Common myeloid progenitor, CD34-positive (primary cell): Measurements from ENCODE around the gene ANGEL1.

Experiments used
- CTCF ChIA-PET: fragments of 350-600 bp; sonication (Branson Sonifier 250); formaldehyde crosslinking; loops from one replicate; lab custom pipeline; 2021; ENCODE audit warnings: antibody characterized with exemption; lab: Charles Lee
- POLR2A ChIA-PET: fragments of 350-600 bp; sonication (Branson Sonifier 250); formaldehyde crosslinking; loops from one replicate; lab custom pipeline; 2021; ENCODE audit warnings: antibody characterized with exemption; lab: Charles Lee
- DNase-seq, 3 donors: peaks; one replicate each; pipeline versions ENCODE4 v3.0.0 to v3.0.0-alpha.2; 2013
- H3K27ac ChIP-seq, 2 experiments: 1 replicate in 1 of 2; 2 replicates in 1 of 2; pipeline ENCODE4 v1.7.0; 2013; ENCODE audit warnings: inconsistent platforms in 2 of 2, low read length in 2 of 2, mild to moderate bottlenecking in 2 of 2, low read depth in 1 of 2, moderate library complexity in 1 of 2; ENCODE audit not compliant: severe bottlenecking in 2 of 2, insufficient read depth in 1 of 2, poor library complexity in 1 of 2
- H3K27me3 ChIP-seq, 5 experiments: replicated peaks in 2 of 5; 1 replicate in 3 of 5; 2 replicates in 2 of 5; pipeline versions ENCODE4 v1.6.1 to v1.7.0; 2013; ENCODE audit warnings: low read length in 4 of 5, mild to moderate bottlenecking in 2 of 5, moderate library complexity in 2 of 5, inconsistent platforms in 1 of 5; ENCODE audit not compliant: insufficient read depth in 5 of 5, control insufficient read depth in 4 of 5
- H3K36me3 ChIP-seq, 4 experiments: 1 replicate in 2 of 4; 2 replicates in 2 of 4; pipeline versions ENCODE4 v1.6.1 to v1.7.0; 2013; ENCODE audit warnings: low read length in 3 of 4, control low read depth in 1 of 4, mild to moderate bottlenecking in 1 of 4; ENCODE audit not compliant: control insufficient read depth in 4 of 4, insufficient read depth in 4 of 4
- H3K4me1 ChIP-seq, 4 experiments: 1 replicate in 3 of 4; 2 replicates in 1 of 4; pipeline versions ENCODE4 v1.6.1 to v1.7.1; 2013; ENCODE audit warnings: low read length in 3 of 4, mild to moderate bottlenecking in 3 of 4, control low read depth in 1 of 4, inconsistent platforms in 1 of 4, moderate library complexity in 1 of 4; ENCODE audit not compliant: control insufficient read depth in 4 of 4, insufficient read depth in 4 of 4; ENCODE audit errors: control extremely low read depth in 1 of 4
- H3K4me3 ChIP-seq, 7 experiments: 1 replicate in 4 of 7; 2 replicates in 3 of 7; pipeline versions ENCODE4 v1.5.1 to v1.7.0; 2013; ENCODE audit warnings: mild to moderate bottlenecking in 7 of 7, low read length in 6 of 7, moderate library complexity in 6 of 7, inconsistent platforms in 2 of 7, low read depth in 2 of 7, control low read depth in 1 of 7; ENCODE audit not compliant: insufficient read depth in 4 of 7, control insufficient read depth in 1 of 7; ENCODE audit errors: extremely low read depth in 1 of 7
- H3K9me3 ChIP-seq, 5 experiments: 1 replicate in 4 of 5; 2 replicates in 1 of 5; pipeline versions ENCODE4 v1.6.1 to v1.7.1; 2013; ENCODE audit warnings: low read length in 4 of 5, mild to moderate bottlenecking in 2 of 5, inconsistent platforms in 1 of 5, low read depth in 1 of 5, moderate library complexity in 1 of 5; ENCODE audit not compliant: control insufficient read depth in 4 of 5, insufficient read depth in 2 of 5; ENCODE audit errors: control extremely low read depth in 1 of 5
- WGBS: methylation state at CpG from one replicate; pipeline ENCODE4 v1.1.5; 2013; ENCODE audit not compliant: insufficient coverage; 5-methylcytosine and 5-hydroxymethylcytosine counted together

Gene ANGEL1

DNA sequence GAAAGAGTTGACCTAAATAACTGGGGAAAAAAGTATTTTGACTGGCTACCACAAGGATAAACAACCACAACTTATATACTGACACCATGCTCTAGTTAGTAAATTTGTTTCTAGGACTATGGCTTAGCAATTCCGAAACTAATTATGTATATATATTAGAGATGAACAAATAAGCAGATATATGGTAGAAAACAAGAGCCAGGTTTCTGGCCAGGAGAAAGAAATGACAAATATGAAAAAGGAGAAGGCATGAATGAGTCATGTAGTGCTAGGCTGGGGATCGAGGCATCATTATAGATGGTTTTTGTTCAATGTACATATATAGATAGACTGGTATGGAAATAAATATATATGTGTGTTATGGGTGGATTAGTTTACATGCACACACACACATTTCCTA is 8.0 kb upstream of the ANGEL1 start:
- no peak for DNase-seq
- Histone ChIP-seq H3K36me3 (no peaks in the 10 kb centered on the region), H3K9me3 (no peaks in the 10 kb centered on the region), H3K27ac (no peak overlapping the region), H3K4me3 (no peak overlapping the region), H3K4me1 (no peaks in the 10 kb centered on the region), H3K27me3 (peaks cover 0 to 4% (median 0%) of the 10 kb centered on the region in 5 experiments)
- ChIA-PET CTCF (interaction anchor here (1.1 to 1.2 kb wide), 2 partner anchors 9 to 14 kb away, joined by 3 read pairs; no protein-coding TSS in a partner anchor), POLR2A (no interaction called here)
- no CpG with 5 or more reads among the region's 2 CpGs for WGBS

DNA sequence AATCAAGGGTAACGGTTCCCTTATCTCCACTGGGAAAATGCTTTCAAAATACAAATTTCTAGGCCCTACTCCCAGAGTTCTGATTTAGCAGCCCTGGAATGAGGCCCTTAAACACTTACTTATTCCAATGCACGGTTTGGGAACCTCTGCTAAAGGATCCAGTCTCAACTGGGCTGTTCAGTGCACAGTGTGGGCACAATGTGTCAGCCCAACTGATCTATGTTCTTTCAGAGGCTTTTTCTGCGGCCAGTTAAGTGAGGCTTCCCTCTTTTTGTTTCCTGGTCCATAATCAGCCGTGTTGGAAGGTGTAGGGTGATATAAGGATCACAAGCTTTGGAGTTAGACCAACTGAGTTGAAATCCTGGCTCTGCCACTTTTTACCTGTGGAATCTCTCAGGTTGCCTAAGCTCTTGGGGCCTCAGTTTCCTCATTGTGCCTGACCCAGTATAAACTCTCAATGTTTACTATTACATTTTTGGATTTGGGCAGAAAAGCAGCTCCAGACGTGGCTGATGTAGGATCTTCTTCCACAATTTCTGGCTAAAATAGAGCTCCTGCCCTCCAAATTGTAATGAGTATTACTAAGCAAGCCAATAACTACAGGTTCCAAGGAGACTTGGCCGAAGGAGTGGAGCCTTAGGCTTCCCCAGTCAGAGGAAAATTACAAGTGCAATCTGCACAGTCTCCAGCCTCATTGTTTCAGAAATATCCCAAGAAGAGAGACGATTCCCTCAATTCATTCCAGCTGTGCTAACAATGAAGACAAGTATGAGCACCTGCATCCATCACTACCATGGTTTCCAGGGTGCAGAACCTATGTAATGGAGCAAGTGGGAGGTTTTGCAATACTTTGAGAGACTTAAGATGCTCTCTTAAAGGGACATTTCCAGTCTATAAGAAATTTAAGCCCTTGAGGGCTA is 2.3 kb upstream of the ANGEL1 start:
- Histone ChIP-seq H3K4me1 (peaks cover 9 to 26% (median 24%) of the 10 kb centered on the region in 4 experiments), H3K36me3 (no peaks in the 10 kb centered on the region), H3K9me3 (no peaks in the 10 kb centered on the region), H3K27me3 (peaks cover 0 to 2% (median 0%) of the 10 kb centered on the region in 5 experiments), H3K27ac (no peak overlapping the region), H3K4me3 (no peak overlapping the region)
- WGBS, result 100% methylated on average over 4 of the region's 7 CpGs
- CTCF ChIA-PET, result no interaction called here
- DNase-seq, result no peak
- POLR2A ChIA-PET, result interaction anchor here (0.6 kb wide), 1 partner anchor 99 kb away, joined by 4 read pairs; no protein-coding TSS in a partner anchor

DNA sequence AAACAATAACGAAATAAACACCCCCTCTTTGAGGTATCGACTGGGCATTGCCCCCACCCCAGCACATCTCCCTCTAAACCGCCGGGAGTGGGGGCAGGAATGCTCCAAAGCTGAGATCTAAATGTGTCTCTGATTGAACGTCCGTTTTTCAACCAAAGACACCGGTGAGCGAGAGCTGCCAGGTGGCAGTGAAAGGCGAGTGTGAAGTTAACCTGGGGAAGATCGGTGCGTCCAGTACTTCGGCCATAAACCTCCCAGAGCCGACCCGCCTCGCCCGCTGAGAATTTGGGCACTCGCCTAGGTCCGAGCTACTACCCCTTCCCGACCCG is 625 bp downstream of the ANGEL1 start:
- Histone ChIP-seq H3K27ac (peak overlapping the region; percentile 3 to 35), H3K4me1 (peaks cover 9 to 26% (median 24%) of the 10 kb centered on the region in 4 experiments), H3K27me3 (peaks cover 0 to 2% (median 0%) of the 10 kb centered on the region in 5 experiments), H3K36me3 (peaks cover 13 to 25% (median 18%) of the 10 kb centered on the region in 4 experiments), H3K4me3 (peak overlapping the region; percentile 71 to 85 (median 74)), H3K9me3 (no peaks in the 10 kb centered on the region)
- 0% methylated on average over 18 of the region's 20 CpGs for WGBS
- CTCF ChIA-PET, result interaction anchor here (1.0 to 3.4 kb wide), 9 partner anchors 15 to 101 kb away, joined by 3 to 17 read pairs (median 3); no protein-coding TSS in a partner anchor
- POLR2A ChIA-PET, result interaction anchor here (1.0 to 1.1 kb wide), 2 partner anchors 26 to 27 kb away, joined by 3 read pairs; no protein-coding TSS in a partner anchor
- peak in 2 of 3 donors; percentile 10 to 36 for DNase-seq

DNA sequence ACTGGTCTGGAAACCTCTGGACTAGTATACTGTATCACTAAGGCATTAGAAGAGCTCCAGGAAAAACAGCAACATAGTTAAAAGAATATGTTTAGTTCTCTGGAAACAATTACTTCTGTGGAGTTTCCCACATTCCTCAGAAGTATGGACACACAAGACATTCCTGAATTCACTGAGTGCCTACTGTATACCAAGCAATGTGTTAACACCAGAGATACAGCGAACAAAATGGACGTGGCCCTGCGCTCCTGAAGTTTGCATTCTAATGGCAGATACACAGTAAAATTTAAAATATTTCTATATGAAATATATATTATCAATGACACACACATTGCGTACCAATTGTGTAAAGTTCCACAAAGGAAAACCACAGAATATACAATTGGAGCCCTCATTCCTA is 1.1 kb downstream of the ANGEL1 start:
- ChIA-PET POLR2A (interaction anchor here (1.1 kb wide), 1 partner anchor 27 kb away, joined by 3 read pairs; no protein-coding TSS in a partner anchor), CTCF (interaction anchor here (0.8 to 3.4 kb wide), 11 partner anchors 15 to 103 kb away, joined by 3 to 17 read pairs (median 3); no protein-coding TSS in a partner anchor)
- WGBS, result 0% methylated on average over 1 of the region's 4 CpGs
- peak overlapping the region in 6 of 7 experiments; percentile 72 to 85 (median 76) for H3K4me3 ChIP-seq
- peaks cover 15 to 30% (median 22%) of the 10 kb centered on the region in 4 experiments for H3K36me3 ChIP-seq
- no peaks in the 10 kb centered on the region for H3K9me3 ChIP-seq
- DNase-seq, result peak in 1 of 3 donors; percentile 1
- H3K27me3 ChIP-seq, result peaks cover 0 to 2% (median 0%) of the 10 kb centered on the region in 5 experiments
- H3K27ac ChIP-seq, result no peak overlapping the region
- peaks cover 9 to 26% (median 24%) of the 10 kb centered on the region in 4 experiments for H3K4me1 ChIP-seq

DNA sequence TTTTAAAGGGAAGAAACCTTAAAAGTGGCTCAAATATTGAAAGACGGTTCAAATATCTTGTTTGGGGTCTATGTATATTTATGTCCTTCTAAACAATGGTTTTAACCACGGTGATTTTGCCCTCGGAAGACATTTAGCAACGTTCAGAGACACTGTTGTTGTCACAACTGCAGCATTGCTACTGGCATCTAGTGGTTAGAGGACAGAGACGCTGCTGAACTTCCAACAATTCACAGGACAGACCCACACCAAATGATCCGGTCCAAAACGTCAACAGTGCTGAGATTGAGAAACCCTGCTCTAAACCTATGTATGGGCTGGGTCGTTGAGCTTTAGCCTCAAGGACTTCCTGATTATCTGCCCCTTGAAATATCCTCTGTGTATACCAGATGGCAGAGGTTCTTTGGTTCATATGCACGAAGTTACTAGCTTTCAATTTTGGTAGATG is 1.7 kb downstream of the ANGEL1 start:
- ChIA-PET POLR2A (interaction anchor here (1.1 kb wide), 1 partner anchor 26 kb away, joined by 3 read pairs; no protein-coding TSS in a partner anchor), CTCF (interaction anchor here (0.6 to 3.4 kb wide), 9 partner anchors 20 to 103 kb away, joined by 3 to 17 read pairs (median 3); no protein-coding TSS in a partner anchor)
- Histone ChIP-seq H3K27me3 (no peaks in the 10 kb centered on the region), H3K36me3 (peaks cover 15 to 35% (median 26%) of the 10 kb centered on the region in 4 experiments), H3K4me3 (peak overlapping the region in 5 of 7 experiments; percentile 32 to 85 (median 78)), H3K4me1 (peaks cover 9 to 26% (median 24%) of the 10 kb centered on the region in 4 experiments), H3K27ac (no peak overlapping the region), H3K9me3 (no peaks in the 10 kb centered on the region)
- 8% methylated on average over 5 of the region's 9 CpGs for WGBS
- DNase-seq, result peak; percentile 14 to 49 (median 39)

DNA sequence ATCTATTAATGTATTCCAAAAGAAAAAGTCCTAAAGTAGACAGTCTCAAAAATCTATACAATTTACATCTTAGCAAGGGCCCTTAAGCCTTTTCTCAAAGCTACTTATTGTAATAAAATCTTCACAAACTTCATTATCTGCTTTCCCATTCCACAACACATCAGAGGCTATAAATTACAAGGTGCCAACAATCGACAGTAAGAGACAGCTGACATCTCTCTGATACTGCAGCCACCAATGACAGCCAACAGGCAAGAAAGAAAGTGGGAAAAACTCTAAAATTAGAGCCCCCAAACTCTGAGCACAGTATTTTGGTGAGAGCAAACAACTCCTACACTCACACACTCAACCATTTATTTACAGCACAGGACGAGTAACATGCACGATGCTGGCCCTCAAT is 2.2 kb downstream of the ANGEL1 start:
- no peak overlapping the region for H3K27ac ChIP-seq
- 0% methylated on average over 1 of the region's 3 CpGs for WGBS
- no peaks in the 10 kb centered on the region for H3K9me3 ChIP-seq
- H3K27me3 ChIP-seq, result no peaks in the 10 kb centered on the region
- ChIA-PET CTCF (interaction anchor here (0.6 to 3.4 kb wide), 9 partner anchors 10 to 102 kb away, joined by 3 to 17 read pairs (median 3); no protein-coding TSS in a partner anchor), POLR2A (no interaction called here)
- H3K4me1 ChIP-seq, result peaks cover 9 to 26% (median 24%) of the 10 kb centered on the region in 4 experiments
- peak overlapping the region in 2 of 7 experiments; percentile 83 to 85 for H3K4me3 ChIP-seq
- DNase-seq, result peak in 1 of 3 donors; percentile 4
- H3K36me3 ChIP-seq, result peaks cover 15 to 35% (median 28%) of the 10 kb centered on the region in 4 experiments
